ENCODE data around the gene MAP6.
A peak's percentile ranks its signal among the peaks of the same experiment; 100 is the strongest.

MAP6 gene

DNA sequence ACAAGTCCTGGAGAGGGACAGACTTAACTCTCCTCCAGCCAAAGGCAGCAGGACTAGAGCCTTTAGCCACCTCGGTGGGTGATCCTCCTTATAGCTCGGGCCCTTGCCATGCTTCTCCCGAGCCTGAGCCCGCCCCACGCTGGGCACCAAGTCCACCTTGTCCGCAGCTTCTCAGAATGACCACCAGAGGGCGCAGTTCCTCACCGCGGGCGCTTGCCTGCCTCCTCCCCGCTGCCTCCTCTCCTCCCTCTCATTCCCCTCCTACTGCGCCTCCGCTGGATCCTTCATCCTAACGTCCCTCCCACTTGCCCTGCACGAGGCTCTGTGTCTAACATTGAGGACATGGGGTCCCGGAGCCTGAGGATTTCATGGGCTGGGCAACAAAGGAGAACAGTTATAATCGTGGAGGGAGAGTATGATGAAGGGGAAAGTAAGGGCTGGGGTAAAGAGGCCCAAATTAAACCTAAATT, 37.5 kb upstream of the MAP6 start:
- peak; percentile 85 for DNase-seq (ENCODE audit: low read depth)
- H3K4me3 ChIP-seq (ENCODE audit: low read depth, low read length) = no peak overlapping the region
- TF ChIP-seq POLR2A (IDR thresholded peaks at IDR 0.05; ENCODE audit: extremely low read depth, insufficient read length) (no peak), MYC (IDR thresholded peaks at IDR 0.05; ENCODE audit: low read depth, low read length) (peak; percentile 53)
- TF ChIP-seq, protein P1, sequence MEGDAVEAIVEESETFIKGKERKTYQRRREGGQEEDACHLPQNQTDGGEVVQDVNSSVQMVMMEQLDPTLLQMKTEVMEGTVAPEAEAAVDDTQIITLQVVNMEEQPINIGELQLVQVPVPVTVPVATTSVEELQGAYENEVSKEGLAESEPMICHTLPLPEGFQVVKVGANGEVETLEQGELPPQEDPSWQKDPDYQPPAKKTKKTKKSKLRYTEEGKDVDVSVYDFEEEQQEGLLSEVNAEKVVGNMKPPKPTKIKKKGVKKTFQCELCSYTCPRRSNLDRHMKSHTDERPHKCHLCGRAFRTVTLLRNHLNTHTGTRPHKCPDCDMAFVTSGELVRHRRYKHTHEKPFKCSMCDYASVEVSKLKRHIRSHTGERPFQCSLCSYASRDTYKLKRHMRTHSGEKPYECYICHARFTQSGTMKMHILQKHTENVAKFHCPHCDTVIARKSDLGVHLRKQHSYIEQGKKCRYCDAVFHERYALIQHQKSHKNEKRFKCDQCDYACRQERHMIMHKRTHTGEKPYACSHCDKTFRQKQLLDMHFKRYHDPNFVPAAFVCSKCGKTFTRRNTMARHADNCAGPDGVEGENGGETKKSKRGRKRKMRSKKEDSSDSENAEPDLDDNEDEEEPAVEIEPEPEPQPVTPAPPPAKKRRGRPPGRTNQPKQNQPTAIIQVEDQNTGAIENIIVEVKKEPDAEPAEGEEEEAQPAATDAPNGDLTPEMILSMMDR (IDR thresholded peaks at IDR 0.05; ENCODE audit: low read depth, low read length) = peak; percentile 90
- TF ChIP-seq, protein P2, sequence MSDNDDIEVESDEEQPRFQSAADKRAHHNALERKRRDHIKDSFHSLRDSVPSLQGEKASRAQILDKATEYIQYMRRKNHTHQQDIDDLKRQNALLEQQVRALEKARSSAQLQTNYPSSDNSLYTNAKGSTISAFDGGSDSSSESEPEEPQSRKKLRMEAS (IDR thresholded peaks at IDR 0.05; ENCODE audit: low read depth, low read length) = peak; percentile 73

DNA sequence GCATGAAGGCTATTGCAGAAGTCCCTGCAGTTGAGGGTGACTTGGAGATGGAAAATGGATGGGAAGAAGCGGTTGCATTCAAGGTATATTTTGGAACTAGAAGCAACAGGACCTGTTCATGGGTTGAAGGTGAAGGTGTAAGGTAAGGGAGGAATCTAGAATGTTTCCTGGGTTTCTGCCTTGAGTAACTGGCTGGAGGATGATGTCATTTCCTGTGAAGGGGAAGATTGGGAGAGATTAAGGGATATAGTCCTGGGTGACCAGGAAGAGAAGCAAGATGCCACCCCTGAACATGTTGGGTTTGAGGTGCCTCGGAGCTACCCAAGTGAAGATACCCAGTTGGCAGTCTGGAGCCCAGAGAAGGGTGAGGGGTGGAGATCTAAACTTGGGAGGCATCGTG, 36.7 kb upstream of the MAP6 start:
- no peak overlapping the region for H3K4me3 ChIP-seq (ENCODE audit: low read depth, low read length)
- no peak for DNase-seq (ENCODE audit: low read depth)
- TF ChIP-seq, protein P1 (IDR thresholded peaks at IDR 0.05; ENCODE audit: low read depth, low read length) = no peak
- TF ChIP-seq, protein P2 (IDR thresholded peaks at IDR 0.05; ENCODE audit: low read depth, low read length) = no peak
- no peak for TF ChIP-seq POLR2A (IDR thresholded peaks at IDR 0.05; ENCODE audit: extremely low read depth, insufficient read length)
- TF ChIP-seq MYC (IDR thresholded peaks at IDR 0.05; ENCODE audit: low read depth, low read length) = no peak

DNA sequence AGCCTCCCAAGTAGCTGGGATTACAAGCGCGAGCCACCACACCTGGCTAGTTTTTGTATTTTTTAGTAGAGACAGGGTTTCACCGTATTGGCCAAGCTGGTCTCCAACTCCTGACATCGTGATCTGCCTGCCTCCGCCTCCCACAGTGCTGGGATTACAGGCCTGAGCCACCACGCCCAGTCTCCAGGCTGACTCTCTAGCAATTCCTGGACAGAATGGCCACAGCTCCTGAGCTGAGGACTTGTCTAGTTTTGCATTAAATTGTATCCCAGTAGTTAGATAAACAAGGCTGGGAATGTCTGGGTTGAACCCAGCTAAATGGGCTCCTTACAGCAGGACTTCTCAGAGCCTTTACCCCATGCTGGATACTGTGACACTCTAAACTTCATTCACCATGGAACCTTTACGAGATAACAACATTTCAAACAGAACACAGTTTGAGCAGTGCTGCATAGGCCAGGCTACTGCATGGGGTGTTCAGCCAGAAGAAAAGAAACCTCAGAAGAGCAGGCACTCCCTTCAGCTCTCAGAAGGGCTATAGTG, 34.9 kb upstream of the MAP6 start:
- TF ChIP-seq MYC (IDR thresholded peaks at IDR 0.05; ENCODE audit: low read depth, low read length) = no peak
- TF ChIP-seq, protein P2 (IDR thresholded peaks at IDR 0.05; ENCODE audit: low read depth, low read length) = no peak
- no peak for DNase-seq (ENCODE audit: low read depth)
- H3K4me3 ChIP-seq (ENCODE audit: low read depth, low read length) = no peak overlapping the region

DNA sequence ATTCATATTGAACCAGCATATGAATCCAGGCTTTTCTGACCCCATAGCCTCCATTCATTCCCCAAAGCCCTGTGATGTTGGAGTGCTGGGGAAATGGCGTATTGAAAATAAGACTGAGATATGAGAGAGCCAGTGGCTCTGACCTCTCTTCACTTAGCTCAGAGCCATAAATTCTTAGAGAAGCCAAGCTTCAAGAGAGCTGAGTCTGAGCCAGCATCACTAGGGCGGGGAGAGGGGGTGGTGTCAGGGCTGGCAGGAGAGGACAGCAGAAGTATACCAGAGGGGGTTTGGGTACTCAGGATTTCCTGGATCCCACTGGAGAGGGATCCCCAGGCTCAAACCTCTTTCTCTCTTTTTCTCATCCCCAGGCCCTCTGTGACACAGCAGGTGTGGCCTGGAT, 32.1 kb upstream of the MAP6 start:
- H3K4me3 ChIP-seq (ENCODE audit: low read depth, low read length) = no peak overlapping the region

DNA sequence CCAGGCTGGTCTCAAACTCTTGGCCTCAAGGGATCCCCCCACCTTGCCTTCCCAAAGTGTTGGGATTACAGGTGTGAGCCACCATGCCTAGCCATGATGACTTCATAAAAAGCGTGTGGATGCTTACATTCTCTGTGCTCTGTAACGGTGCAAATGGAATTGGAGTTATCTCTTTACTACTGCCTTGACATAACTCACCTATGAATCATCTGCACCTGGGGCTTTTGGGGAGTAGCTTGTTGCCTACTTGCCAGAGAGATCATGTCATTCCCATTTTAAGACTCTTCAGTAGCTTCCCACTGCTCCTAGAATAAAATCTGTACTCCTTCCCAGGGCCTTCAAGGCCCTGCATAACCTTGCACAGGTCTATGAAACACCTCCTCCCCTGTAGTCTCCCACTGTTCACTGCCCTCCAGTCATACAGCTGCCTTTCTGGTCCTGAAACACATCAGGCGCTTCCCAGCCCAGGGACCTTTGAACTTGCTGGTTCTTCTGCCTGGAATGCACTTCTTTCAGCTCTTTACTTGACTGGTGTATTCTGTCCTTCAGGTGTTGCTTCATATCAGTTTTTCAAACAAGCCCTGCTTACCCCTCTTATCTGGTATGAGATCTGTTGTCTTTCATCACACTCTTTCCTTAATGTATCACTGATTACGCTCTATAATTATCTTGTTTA, 29.2 kb upstream of the MAP6 start:
- H3K4me3 ChIP-seq (ENCODE audit: low read depth, low read length) = no peak overlapping the region
- DNase-seq (ENCODE audit: low read depth) = no peak
- TF ChIP-seq, protein P2 (IDR thresholded peaks at IDR 0.05; ENCODE audit: low read depth, low read length) = no peak

More for the DNA sequence above, 32.1 kb upstream of the MAP6 start:
- TF ChIP-seq, protein P1 (IDR thresholded peaks at IDR 0.05; ENCODE audit: low read depth, low read length) = no peak
- TF ChIP-seq MYC (IDR thresholded peaks at IDR 0.05; ENCODE audit: low read depth, low read length) (no peak), POLR2A (IDR thresholded peaks at IDR 0.05; ENCODE audit: extremely low read depth, insufficient read length) (no peak)
- TF ChIP-seq, protein P2 (IDR thresholded peaks at IDR 0.05; ENCODE audit: low read depth, low read length) = no peak
- no peak for DNase-seq (ENCODE audit: low read depth)

DNA sequence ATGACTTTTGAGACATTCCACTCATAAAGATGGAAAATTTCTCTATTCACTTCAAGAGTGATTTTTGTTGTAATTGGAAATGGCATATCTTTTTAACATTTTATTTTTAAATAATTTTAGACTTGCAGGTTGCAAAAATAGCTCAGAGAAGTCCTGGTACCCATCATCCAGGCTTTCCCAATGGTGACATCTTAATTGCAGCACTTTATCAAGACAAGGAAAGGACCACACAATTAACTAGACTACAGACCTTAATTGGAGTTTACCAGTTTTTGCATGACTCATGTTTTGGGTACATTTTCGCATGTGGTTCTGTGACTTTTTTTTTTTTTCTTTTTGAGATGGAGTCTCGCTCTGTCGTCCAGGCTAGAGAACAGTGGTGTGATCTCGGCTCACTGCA, 23.0 kb upstream of the MAP6 start:
- no peak overlapping the region for H3K4me3 ChIP-seq (ENCODE audit: low read depth, low read length)
- TF ChIP-seq, protein P2 (IDR thresholded peaks at IDR 0.05; ENCODE audit: low read depth, low read length) = no peak
- no peak for TF ChIP-seq MYC (IDR thresholded peaks at IDR 0.05; ENCODE audit: low read depth, low read length)
- no peak for TF ChIP-seq POLR2A (IDR thresholded peaks at IDR 0.05; ENCODE audit: extremely low read depth, insufficient read length)
- TF ChIP-seq, protein P1 (IDR thresholded peaks at IDR 0.05; ENCODE audit: low read depth, low read length) = no peak
- no peak for DNase-seq (ENCODE audit: low read depth)

Data from NB4 (cell line).